Parathyroid adenoma (tissue), 2 donors: ENCODE data around the gene C16orf74.

Experiments
- H2AFZ ChIP-seq: fragments of 300-600 bp; sonication (generic); one replicate; pipeline ENCODE4 v1.7.0; 2017; ENCODE audit warnings: antibody characterized with exemption, mild to moderate bottlenecking
- H3K27ac ChIP-seq: fragments of 300-600 bp; sonication (generic); one replicate; pipeline ENCODE4 v1.7.0; 2017
- H3K27me3 ChIP-seq: fragments of 300-600 bp; sonication (generic); one replicate; pipeline ENCODE4 v1.7.0; 2017; ENCODE audit warnings: low read length; ENCODE audit not compliant: control insufficient read depth, insufficient read depth
- H3K36me3 ChIP-seq: fragments of 300-600 bp; sonication (generic); one replicate; pipeline ENCODE4 v1.7.0; 2017; ENCODE audit warnings: low read length; ENCODE audit not compliant: control insufficient read depth, insufficient read depth
- H3K4me1 ChIP-seq: fragments of 300-600 bp; sonication (generic); one replicate; pipeline ENCODE4 v1.7.0; 2017; ENCODE audit warnings: control low read depth
- H3K4me2 ChIP-seq: fragments of 300-600 bp; sonication (generic); one replicate; pipeline ENCODE4 v1.7.0; 2017; ENCODE audit warnings: low read length
- H3K4me3 ChIP-seq: fragments of 300-600 bp; sonication (generic); one replicate; pipeline ENCODE4 v1.7.0; 2017; ENCODE audit warnings: low read depth, low read length
- H3K79me2 ChIP-seq: fragments of 300-600 bp; sonication (generic); one replicate; pipeline ENCODE4 v1.7.0; 2017; ENCODE audit warnings: control low read depth
- H3K9ac ChIP-seq: fragments of 300-600 bp; sonication (generic); one replicate; pipeline ENCODE4 v1.7.0; 2017; ENCODE audit warnings: mild to moderate bottlenecking
- H3K9me3 ChIP-seq: fragments of 300-600 bp; sonication (generic); one replicate; pipeline ENCODE4 v1.7.0; 2017; ENCODE audit warnings: low read length; ENCODE audit not compliant: control insufficient read depth
- TF ChIP-seq, protein P1 (sequence below): fragments of 300-600 bp; sonication (generic); IDR thresholded peaks from one replicate; pipeline ENCODE4 v1.7.0; 2017; ENCODE audit warnings: antibody characterized with exemption, mild to moderate bottlenecking
- donor health status: primary hyperparathyroidism.

C16orf74 gene

GRCh38 chr16:85674418-85674755 lies 76.5 kb downstream of the C16orf74 start:
- Histone ChIP-seq H3K4me1 (peaks cover 14% of the 10 kb centered on the region), H3K27ac (no peak overlapping the region), H3K27me3 (no peaks in the 10 kb centered on the region), H3K4me3 (no peak overlapping the region), H3K9ac (no peak overlapping the region), H3K79me2 (no peaks in the 10 kb centered on the region), H3K36me3 (no peaks in the 10 kb centered on the region), H3K9me3 (no peaks in the 10 kb centered on the region), H3K4me2 (no peak overlapping the region), H2AFZ (no peak overlapping the region)
- TF ChIP-seq, protein P1, sequence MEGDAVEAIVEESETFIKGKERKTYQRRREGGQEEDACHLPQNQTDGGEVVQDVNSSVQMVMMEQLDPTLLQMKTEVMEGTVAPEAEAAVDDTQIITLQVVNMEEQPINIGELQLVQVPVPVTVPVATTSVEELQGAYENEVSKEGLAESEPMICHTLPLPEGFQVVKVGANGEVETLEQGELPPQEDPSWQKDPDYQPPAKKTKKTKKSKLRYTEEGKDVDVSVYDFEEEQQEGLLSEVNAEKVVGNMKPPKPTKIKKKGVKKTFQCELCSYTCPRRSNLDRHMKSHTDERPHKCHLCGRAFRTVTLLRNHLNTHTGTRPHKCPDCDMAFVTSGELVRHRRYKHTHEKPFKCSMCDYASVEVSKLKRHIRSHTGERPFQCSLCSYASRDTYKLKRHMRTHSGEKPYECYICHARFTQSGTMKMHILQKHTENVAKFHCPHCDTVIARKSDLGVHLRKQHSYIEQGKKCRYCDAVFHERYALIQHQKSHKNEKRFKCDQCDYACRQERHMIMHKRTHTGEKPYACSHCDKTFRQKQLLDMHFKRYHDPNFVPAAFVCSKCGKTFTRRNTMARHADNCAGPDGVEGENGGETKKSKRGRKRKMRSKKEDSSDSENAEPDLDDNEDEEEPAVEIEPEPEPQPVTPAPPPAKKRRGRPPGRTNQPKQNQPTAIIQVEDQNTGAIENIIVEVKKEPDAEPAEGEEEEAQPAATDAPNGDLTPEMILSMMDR = no peak

DNA sequence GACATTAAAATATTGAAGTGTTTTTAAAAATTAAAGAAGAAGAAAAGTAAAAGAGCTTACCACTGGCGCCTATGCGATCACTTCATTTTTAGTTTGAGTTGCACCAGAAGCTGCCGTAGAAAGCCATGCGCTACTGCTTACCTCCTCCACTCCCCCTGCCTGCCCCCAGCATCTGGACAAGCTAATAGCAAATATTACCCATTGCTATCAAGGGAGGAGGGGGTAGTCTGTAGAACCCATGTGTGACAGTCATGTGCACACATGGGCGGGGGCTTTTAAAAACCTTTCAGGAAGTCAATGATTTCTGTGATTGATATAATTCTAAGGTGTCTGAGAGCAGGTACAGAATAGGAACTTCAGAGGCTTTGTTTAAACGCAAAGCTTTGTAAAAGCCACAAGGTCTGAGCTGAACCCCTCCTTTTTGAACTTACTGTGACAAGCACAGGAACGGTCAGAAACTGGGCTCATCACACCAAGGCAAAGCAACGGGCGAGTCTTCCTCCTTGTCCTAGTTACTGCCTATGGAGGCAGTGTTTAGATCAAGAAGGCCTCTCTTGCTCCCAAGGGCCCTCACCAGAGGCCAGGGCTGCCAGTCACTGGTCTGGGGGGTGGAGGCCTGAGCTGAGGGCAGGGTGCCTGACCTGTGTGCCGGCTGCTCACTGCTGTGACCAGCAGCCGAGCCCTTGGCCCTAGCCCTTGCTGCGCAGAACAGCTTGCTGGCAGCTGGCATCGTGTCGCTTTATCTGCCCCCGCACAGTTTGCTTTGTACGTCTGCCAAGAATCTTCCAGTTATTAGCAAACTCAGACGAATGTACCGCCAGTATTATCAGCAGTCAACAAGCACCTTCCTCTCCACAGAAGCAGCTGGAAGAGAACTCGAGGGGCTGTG lies 77.1 kb downstream of the C16orf74 start:
- Histone ChIP-seq H3K9ac (no peak overlapping the region), H3K4me1 (peaks cover 14% of the 10 kb centered on the region), H3K4me3 (no peak overlapping the region), H3K79me2 (no peaks in the 10 kb centered on the region), H3K4me2 (no peak overlapping the region), H3K9me3 (no peaks in the 10 kb centered on the region), H3K36me3 (no peaks in the 10 kb centered on the region), H3K27me3 (no peaks in the 10 kb centered on the region), H3K27ac (peak overlapping the region; percentile 0), H2AFZ (no peak overlapping the region)
- TF ChIP-seq, protein P1 = no peak

- no peak overlapping the region for H3K4me3 ChIP-seq
- H3K4me1 ChIP-seq = peaks cover 14% of the 10 kb centered on the region
- H2AFZ ChIP-seq = no peak overlapping the region
- H3K9ac ChIP-seq = no peak overlapping the region
- TF ChIP-seq, protein P1 = no peak
- H3K27me3 ChIP-seq = no peaks in the 10 kb centered on the region
- no peaks in the 10 kb centered on the region for H3K9me3 ChIP-seq
- no peak overlapping the region for H3K4me2 ChIP-seq
- H3K36me3 ChIP-seq = no peaks in the 10 kb centered on the region
- H3K27ac ChIP-seq = no peak overlapping the region
- peaks cover 3% of the 10 kb centered on the region for H3K79me2 ChIP-seq
Measured at GRCh38 chr16:85670840-85671239, 80.1 kb downstream of the C16orf74 start.

DNA sequence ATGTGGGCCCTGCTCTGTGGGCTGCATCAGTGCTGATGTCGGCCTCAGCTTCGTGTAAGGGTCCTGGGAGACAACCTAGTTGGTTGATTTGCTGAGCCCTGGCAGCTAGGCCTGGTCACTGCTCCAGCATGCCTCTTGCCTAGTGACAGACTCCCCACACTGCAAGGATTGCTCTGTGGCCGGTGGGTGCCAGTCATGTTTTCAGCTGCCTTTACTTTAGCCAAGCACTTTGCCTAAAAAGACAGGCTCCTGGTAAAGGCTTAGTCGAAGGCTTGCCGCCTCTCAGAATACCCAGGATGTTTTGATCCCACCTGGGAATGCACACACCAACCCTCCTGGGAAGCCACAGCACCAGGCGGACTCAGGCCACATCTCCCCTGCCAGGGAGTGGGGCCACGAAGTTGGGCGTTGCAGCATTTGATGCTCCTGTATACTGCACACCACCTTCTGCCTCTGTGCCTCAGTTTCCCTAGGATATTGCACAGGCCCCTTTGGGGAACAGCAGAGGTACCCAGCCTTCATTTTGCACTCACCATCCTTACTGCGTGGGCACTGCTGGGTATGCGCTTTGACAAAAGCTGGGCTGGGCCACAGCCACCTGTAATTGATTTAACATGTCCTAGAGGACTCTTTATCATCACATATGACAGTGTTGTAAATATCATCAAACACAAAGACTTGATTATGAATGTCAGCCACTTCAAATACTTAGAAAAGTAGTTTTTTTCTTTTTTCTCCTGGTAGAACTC lies 82.0 kb downstream of the C16orf74 start:
- no peak overlapping the region for H2AFZ ChIP-seq
- no peaks in the 10 kb centered on the region for H3K27me3 ChIP-seq
- H3K9ac ChIP-seq = no peak overlapping the region
- peaks cover 6% of the 10 kb centered on the region for H3K79me2 ChIP-seq
- no peaks in the 10 kb centered on the region for H3K9me3 ChIP-seq
- no peaks in the 10 kb centered on the region for H3K36me3 ChIP-seq
- no peak overlapping the region for H3K4me2 ChIP-seq
- H3K4me3 ChIP-seq = no peak overlapping the region
- TF ChIP-seq, protein P1 = no peak
- no peaks in the 10 kb centered on the region for H3K4me1 ChIP-seq
- H3K27ac ChIP-seq = no peak overlapping the region
